Tibial nerve (tissue), 4 donors: ENCODE measurements around the gene RAB34. TPM values are rescaled to one million over a fixed set of nuclear protein-coding genes. Genes with fewer than 3 reads are reported as not detected.

ENCODE experiments used
- DNase-seq, 2 donors: peaks; one replicate each; pipeline ENCODE4 v3.0.0-alpha.2; 2019; ENCODE audit warnings: low spot score in 2 of 2
- H3K27ac ChIP-seq, 4 donors: fragments of 200-600 bp; sonication (generic) in 3 of 4; one replicate each; pipeline ENCODE4 v1.5.1; 2017 to 2019; ENCODE audit warnings: mild to moderate bottlenecking in 1 of 4
- H3K27me3 ChIP-seq, 2 donors: fragments of 200-600 bp; sonication (generic) in 1 of 2; one replicate each; pipeline versions ENCODE4 v1.5.1 to v1.6.0; 2017 to 2019
- H3K36me3 ChIP-seq, 3 donors: fragments of 200-600 bp; sonication (generic); one replicate each; pipeline ENCODE4 v1.5.1; 2018 to 2019
- H3K4me1 ChIP-seq, 4 donors: fragments of 200-600 bp; sonication (generic) in 3 of 4; one replicate each; pipeline ENCODE4 v1.5.1; 2017 to 2019
- H3K4me3 ChIP-seq, 4 donors: fragments of 200-600 bp; sonication (generic) in 3 of 4; one replicate each; pipeline ENCODE4 v1.5.1; 2017 to 2019; ENCODE audit warnings: mild to moderate bottlenecking in 1 of 4, moderate library complexity in 1 of 4
- H3K9me3 ChIP-seq, 4 donors: fragments of 200-600 bp; sonication (generic) in 3 of 4; one replicate each; pipeline ENCODE4 v1.5.1; 2017 to 2019
- EP300 ChIP-seq, 2 donors: sonication (generic); formaldehyde crosslinking; IDR thresholded peaks; one replicate each; pipeline ENCODE4 v1.6.1; 2017; ENCODE audit warnings: antibody characterized with exemption in 2 of 2, mild to moderate bottlenecking in 1 of 2
- POLR2A ChIP-seq, 2 donors: fragments of 450-650 bp; IDR thresholded peaks; one replicate each; pipeline ENCODE4 v1.6.1; 2017; ENCODE audit warnings: antibody characterized with exemption in 2 of 2, mild to moderate bottlenecking in 2 of 2, moderate library complexity in 2 of 2
- WGBS, 2 donors: methylation state at CpG; one replicate each; pipeline ENCODE4 v1.1.5; 2018; 5-methylcytosine and 5-hydroxymethylcytosine counted together
- total RNA-seq, 4 donors: library from RNA; depleted of rRNA; stranded (reverse); fragments of >200 nt; gene quantifications; one replicate each; pipeline ENCODE4 v1.1.0, GENCODE V29; 2016
- TF ChIP-seq, protein P1 (sequence below), 5 experiments: fragments of 200-600 bp in 3 of 5; fragments of 450-650 bp in 2 of 5; sonication (generic) in 3 of 5; IDR thresholded peaks; one replicate each; pipeline ENCODE4 v1.5.1; 2016 to 2019; ENCODE audit warnings: antibody characterized with exemption in 5 of 5, mild to moderate bottlenecking in 3 of 5, moderate library complexity in 2 of 5

The RAB34 gene, protein sequence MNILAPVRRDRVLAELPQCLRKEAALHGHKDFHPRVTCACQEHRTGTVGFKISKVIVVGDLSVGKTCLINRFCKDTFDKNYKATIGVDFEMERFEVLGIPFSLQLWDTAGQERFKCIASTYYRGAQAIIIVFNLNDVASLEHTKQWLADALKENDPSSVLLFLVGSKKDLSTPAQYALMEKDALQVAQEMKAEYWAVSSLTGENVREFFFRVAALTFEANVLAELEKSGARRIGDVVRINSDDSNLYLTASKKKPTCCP
- total RNA-seq = 100 to 1,000 TPM; 189 to 298 (median 196) TPM

DNA sequence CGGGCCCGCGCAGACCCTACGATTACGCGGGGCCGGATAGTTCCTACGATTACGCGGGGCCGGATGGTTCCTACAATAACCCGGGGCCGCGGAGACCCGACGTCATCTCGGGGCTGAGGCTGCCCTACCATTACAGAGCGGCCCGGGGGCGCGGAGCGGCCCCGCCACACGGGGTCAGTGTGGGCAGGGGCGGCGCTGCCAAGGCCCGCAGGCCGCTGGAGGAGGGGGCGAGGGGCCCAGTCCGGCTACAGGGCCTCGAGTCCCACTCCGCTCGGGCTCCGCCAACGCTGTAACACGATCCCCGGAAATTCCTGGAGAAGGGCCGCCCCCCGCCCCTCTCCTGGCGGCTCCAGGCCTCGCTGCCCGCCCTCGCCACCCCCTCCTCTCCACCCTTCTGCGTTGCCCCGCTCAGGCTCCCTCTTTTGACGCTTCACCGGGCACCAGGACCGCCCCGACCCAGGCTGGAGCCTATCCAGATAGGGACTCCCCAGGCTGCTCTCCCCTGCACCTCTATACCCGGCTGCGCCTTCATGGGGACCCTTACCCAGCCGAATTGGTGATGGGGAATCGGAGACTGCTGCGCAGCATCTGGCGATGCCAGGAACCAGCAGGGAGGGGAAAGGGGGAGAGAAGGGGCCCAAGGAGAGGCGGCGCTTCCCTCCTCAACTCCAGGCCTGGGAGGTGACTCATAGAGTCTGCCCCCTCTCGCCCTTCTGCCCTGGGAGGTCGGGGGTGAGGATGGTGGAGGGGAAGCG lies at the start of gene RAB34:
Gene RAB34, minus strand, starts transcription at position 291 of the 755 bp plus-strand sequence. CDS start 602 bp downstream, outside the sequence.
- WGBS, 2 donors = 5 to 6% methylated on average over 23 to 51 of the region's 60 CpGs
- Histone ChIP-seq H3K27me3 (no peaks in the 10 kb centered on the region), H3K9me3 (no peaks in the 10 kb centered on the region), H3K4me3 (peak within 1 kb of the TSS; percentile 58 to 88 (median 72)), H3K4me1 (peaks cover 0 to 70% (median 43%) of the 10 kb centered on the region in 4 donors), H3K27ac (peak within 1 kb of the TSS; percentile 83 to 99 (median 96)), H3K36me3 (peaks cover 4 to 50% (median 11%) of the 10 kb centered on the region in 3 donors)
- TF ChIP-seq, protein P1, sequence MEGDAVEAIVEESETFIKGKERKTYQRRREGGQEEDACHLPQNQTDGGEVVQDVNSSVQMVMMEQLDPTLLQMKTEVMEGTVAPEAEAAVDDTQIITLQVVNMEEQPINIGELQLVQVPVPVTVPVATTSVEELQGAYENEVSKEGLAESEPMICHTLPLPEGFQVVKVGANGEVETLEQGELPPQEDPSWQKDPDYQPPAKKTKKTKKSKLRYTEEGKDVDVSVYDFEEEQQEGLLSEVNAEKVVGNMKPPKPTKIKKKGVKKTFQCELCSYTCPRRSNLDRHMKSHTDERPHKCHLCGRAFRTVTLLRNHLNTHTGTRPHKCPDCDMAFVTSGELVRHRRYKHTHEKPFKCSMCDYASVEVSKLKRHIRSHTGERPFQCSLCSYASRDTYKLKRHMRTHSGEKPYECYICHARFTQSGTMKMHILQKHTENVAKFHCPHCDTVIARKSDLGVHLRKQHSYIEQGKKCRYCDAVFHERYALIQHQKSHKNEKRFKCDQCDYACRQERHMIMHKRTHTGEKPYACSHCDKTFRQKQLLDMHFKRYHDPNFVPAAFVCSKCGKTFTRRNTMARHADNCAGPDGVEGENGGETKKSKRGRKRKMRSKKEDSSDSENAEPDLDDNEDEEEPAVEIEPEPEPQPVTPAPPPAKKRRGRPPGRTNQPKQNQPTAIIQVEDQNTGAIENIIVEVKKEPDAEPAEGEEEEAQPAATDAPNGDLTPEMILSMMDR (IDR thresholded peaks at IDR 0.05) = peak in 4 of 5 experiments; percentile 15 to 33 (median 21)
- peak in 1 of 2 donors; percentile 42 for TF ChIP-seq POLR2A (IDR thresholded peaks at IDR 0.05)
- TF ChIP-seq EP300 (IDR thresholded peaks at IDR 0.05) = peak in 1 of 2 donors; percentile 71
- peak; percentile 54 to 63 for DNase-seq

GRCh38 chr17:28765038-28765437 lies 47.4 kb upstream of the RAB34 start:
- no peak overlapping the region for H3K4me3 ChIP-seq

DNA sequence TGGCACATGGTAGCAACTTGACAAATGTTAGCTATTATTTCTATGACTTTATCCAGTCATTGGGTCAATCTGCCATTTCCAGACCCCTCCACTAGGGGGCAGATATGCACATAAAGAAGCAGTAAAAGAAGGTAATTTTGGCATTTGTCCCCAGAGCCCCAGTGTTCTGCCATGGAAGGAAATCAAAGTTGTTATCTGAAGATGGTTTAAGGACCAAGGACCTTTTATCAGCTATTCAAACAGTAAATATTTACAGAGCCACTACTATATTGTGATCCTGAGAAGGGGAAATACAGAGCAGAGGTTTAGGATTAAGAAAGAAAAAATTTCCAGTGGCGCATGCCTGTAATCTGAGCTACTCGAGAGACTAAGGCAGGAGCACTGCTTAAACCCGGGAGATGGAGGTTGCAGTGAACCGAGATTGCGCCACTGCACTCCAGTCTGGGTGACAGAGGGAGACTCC lies 46.2 kb upstream of the RAB34 start:
- H3K36me3 ChIP-seq = peaks cover 5 to 42% (median 6%) of the 10 kb centered on the region in 3 donors
- no peaks in the 10 kb centered on the region for H3K27me3 ChIP-seq
- no peaks in the 10 kb centered on the region for H3K9me3 ChIP-seq
- TF ChIP-seq EP300 (IDR thresholded peaks at IDR 0.05) = peak in 1 of 2 donors; percentile 26
- TF ChIP-seq, protein P1 (IDR thresholded peaks at IDR 0.05) = peak; percentile 82 to 88 (median 86)
- no peak for TF ChIP-seq POLR2A (IDR thresholded peaks at IDR 0.05)
- WGBS, 2 donors = 59% methylated on average over 5 of the region's 5 CpGs
- no peak overlapping the region for H3K4me3 ChIP-seq
- peak; percentile 85 to 99 for DNase-seq
- H3K27ac ChIP-seq = peak overlapping the region in 1 of 4 donors; percentile 27
- H3K4me1 ChIP-seq = peaks cover 0 to 25% (median 0%) of the 10 kb centered on the region in 4 donors

More at GRCh38 chr17:28765038-28765437, 47.4 kb upstream of the RAB34 start:
- Histone ChIP-seq H3K9me3 (no peaks in the 10 kb centered on the region), H3K36me3 (peaks cover 0 to 33% (median 0%) of the 10 kb centered on the region in 3 donors), H3K4me1 (peaks cover 0 to 25% (median 0%) of the 10 kb centered on the region in 4 donors), H3K27ac (peak overlapping the region in 1 of 4 donors; percentile 29), H3K27me3 (no peaks in the 10 kb centered on the region)
- 47 to 56% methylated on average over 4 of the region's 4 CpGs for WGBS, 2 donors
- no peak for DNase-seq
- TF ChIP-seq POLR2A (IDR thresholded peaks at IDR 0.05) = no peak
- TF ChIP-seq EP300 (IDR thresholded peaks at IDR 0.05) = no peak
- TF ChIP-seq, protein P1 (IDR thresholded peaks at IDR 0.05) = no peak

DNA sequence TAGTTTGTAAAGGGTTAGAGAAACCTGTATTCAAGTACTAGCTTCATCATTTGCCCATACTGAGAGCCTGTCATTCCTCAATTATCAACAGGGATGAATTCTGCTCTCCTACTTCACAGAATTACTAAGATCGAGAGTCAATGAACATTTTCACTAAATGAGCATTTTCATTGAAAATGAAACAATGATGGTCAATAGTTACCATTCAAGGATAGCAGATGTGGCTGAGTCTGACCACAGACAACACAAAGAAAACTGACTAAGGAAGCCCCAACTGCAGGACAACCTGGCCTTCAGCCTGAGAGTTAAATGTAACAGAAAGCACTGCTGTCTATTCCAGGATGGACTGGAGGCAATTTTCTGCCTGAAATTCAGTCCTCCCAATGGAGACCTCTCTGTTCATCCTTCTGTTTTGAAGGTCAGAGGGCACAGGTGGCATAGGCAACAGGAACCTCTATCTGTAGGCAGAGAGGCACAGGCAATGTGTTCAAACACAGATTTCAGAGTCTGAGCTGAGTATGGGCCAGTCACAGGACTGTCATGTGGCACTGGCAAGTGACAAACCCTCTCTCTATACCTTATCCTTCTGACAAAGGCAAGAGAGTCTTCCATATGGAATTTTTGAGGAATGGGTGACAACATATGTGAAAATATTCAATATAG lies 45.6 kb upstream of the RAB34 start:
- H3K27ac ChIP-seq = peak overlapping the region in 1 of 4 donors; percentile 27

More for the DNA sequence above, 45.6 kb upstream of the RAB34 start:
- H3K36me3 ChIP-seq = peaks cover 6 to 47% (median 11%) of the 10 kb centered on the region in 3 donors
- H3K4me1 ChIP-seq = peaks cover 0 to 24% (median 0%) of the 10 kb centered on the region in 4 donors
- no peak for DNase-seq
- H3K27me3 ChIP-seq = no peaks in the 10 kb centered on the region
- no peak overlapping the region for H3K4me3 ChIP-seq
- no peak for TF ChIP-seq POLR2A (IDR thresholded peaks at IDR 0.05)
- TF ChIP-seq, protein P1 (IDR thresholded peaks at IDR 0.05) = no peak
- TF ChIP-seq EP300 (IDR thresholded peaks at IDR 0.05) = no peak
- 86 to 92% methylated on average over 1 of the region's 1 CpG for WGBS, 2 donors
- H3K9me3 ChIP-seq = no peaks in the 10 kb centered on the region
